ENCODE data around the gene NLGN1.
"Not testable (repeated sequence)": the region's sequence is repeated elsewhere in the genome, so short reads cannot be mapped to it uniquely, and the experiment has no call there.

NLGN1 gene

DNA sequence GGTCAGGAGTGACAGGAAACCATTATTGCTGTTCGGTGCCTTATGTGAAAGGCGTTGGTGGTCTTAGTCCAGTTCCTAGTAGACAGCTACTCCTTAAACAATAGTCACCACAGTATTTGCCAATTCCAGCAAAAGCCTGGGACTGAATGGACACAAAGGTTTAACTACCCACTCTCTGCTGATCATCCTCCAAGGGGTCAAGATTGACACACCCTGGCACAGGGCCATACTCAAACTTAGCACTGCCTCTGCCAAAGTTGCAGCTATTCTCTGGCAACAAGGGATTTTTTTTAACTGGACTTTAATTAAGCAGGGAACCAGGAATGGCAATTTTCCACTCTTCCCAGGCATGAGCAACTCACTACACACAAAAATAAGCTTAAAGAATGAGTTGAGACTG lies 193.9 kb downstream of the NLGN1 start:
- TF ChIP-seq, protein P1, sequence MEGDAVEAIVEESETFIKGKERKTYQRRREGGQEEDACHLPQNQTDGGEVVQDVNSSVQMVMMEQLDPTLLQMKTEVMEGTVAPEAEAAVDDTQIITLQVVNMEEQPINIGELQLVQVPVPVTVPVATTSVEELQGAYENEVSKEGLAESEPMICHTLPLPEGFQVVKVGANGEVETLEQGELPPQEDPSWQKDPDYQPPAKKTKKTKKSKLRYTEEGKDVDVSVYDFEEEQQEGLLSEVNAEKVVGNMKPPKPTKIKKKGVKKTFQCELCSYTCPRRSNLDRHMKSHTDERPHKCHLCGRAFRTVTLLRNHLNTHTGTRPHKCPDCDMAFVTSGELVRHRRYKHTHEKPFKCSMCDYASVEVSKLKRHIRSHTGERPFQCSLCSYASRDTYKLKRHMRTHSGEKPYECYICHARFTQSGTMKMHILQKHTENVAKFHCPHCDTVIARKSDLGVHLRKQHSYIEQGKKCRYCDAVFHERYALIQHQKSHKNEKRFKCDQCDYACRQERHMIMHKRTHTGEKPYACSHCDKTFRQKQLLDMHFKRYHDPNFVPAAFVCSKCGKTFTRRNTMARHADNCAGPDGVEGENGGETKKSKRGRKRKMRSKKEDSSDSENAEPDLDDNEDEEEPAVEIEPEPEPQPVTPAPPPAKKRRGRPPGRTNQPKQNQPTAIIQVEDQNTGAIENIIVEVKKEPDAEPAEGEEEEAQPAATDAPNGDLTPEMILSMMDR (IDR thresholded peaks at IDR 0.05; ENCODE audit: insufficient read depth, low read depth, low read length, missing control alignments), result no peak
- DNase-seq (ENCODE audit: low read depth), result no peak

DNA sequence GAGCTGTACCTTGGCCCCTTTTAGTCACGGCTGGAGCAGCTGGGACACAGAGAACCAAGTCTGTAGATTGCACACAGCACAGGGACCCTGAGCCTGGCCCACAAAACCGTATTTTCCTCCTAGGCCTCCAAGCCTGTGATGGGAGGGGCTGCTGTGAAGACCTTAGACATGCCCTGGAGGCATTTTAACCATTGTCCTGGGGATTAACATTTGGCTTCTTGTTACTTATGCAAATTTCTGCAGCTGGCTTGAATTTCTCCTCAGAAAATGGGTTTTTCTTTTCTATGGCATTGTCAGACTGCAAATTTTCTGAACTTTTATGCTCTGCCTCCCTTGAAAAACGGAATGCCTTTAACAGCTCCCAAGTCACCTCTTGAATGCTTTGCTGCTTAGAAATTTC lies 197.3 kb downstream of the NLGN1 start:
- DNase-seq (ENCODE audit: low read depth); H3K4me3 ChIP-seq (ENCODE audit: low read depth, low read length): not testable (repeated sequence)

More for the DNA sequence above, 193.9 kb downstream of the NLGN1 start:
- H3K4me3 ChIP-seq (ENCODE audit: low read depth, low read length), result no peak overlapping the region

DNA sequence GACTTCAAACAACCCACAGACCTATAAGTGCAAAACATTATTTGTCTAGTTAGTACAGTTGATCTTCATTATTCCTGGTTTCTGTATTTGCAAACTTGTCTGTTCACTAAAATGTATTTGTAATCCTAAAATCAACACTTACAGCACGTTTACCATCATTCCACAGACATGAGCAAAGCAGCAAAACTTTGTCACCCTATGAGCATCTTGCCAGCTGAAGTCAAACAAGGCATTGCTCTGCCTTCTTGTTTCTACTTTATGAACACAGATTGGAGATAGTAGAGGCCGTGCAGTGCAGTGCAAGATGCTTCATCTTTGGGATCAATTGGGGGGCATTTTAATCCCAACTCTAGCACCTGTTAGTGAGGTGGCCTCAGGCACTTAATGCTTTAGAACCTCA lies 202.1 kb downstream of the NLGN1 start:
- no peak overlapping the region for H3K4me3 ChIP-seq (ENCODE audit: low read depth, low read length)
- DNase-seq (ENCODE audit: low read depth), result no peak
- TF ChIP-seq, protein P1 (IDR thresholded peaks at IDR 0.05; ENCODE audit: insufficient read depth, low read depth, low read length, missing control alignments), result no peak

DNA sequence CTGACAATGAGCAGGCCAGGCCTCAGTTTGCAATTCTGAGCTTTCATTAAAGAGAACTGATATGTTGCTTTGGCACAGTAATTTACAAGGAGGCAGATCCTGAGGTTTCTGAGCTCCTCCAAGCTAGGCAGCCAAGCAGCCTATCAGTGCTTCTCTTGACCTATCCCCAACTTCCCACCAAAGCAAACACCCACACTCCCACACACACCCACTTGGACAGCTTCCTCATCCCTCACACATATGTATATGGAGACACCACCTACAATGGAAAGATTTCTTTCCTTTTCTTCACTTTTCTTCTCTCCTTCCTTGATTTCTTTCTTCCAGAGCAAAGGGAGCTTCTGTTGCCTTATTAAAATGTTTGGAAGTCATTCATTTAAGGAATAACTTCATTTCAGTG lies 217.0 kb downstream of the NLGN1 start:
- no peak for DNase-seq (ENCODE audit: low read depth)
- TF ChIP-seq, protein P1 (IDR thresholded peaks at IDR 0.05; ENCODE audit: insufficient read depth, low read depth, low read length, missing control alignments), result no peak
- no peak overlapping the region for H3K4me3 ChIP-seq (ENCODE audit: low read depth, low read length)

DNA sequence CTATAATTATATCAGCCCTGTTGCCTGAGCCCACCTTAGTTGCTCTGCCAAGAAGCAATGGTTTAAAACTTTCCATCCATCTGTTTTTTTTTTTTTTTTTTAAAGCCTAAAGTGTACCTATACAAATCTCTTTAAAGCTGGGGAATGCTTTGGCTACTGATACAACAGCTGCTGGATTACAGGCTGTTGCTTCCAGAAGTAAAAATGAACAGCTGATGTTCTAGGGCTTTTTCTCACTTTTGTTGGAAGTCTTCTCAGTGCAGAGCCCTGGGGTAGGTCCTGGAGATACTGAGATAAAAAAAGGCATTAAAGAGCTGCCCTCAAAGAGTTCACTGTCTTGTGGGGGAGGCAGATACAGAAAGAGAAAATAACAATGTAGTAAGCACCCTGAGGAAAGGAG lies 218.1 kb downstream of the NLGN1 start:
- DNase-seq (ENCODE audit: low read depth), result no peak
- H3K4me3 ChIP-seq (ENCODE audit: low read depth, low read length), result no peak overlapping the region
- TF ChIP-seq, protein P1 (IDR thresholded peaks at IDR 0.05; ENCODE audit: insufficient read depth, low read depth, low read length, missing control alignments), result no peak

DNA sequence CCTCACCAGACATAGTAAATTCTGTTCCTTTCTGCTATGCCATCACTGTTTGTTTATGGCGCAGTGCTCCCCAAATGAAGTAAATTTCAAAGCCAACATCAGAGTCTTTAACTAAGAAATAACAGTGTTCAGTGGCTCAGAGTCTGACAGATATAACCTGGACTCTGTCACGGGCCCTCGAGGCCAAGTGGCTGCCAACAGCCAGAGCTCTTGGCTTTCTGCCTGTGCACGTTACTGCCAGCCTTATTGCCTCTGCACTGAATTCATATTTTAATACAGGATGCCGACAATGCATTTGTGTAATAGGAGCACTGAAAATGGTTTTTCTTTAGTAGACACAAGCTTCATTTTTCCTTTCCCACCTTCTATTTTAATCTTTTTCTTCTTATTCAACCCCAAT lies 219.9 kb downstream of the NLGN1 start:
- no peak overlapping the region for H3K4me3 ChIP-seq (ENCODE audit: low read depth, low read length)
- DNase-seq (ENCODE audit: low read depth), result no peak
- TF ChIP-seq, protein P1 (IDR thresholded peaks at IDR 0.05; ENCODE audit: insufficient read depth, low read depth, low read length, missing control alignments), result no peak

DNA sequence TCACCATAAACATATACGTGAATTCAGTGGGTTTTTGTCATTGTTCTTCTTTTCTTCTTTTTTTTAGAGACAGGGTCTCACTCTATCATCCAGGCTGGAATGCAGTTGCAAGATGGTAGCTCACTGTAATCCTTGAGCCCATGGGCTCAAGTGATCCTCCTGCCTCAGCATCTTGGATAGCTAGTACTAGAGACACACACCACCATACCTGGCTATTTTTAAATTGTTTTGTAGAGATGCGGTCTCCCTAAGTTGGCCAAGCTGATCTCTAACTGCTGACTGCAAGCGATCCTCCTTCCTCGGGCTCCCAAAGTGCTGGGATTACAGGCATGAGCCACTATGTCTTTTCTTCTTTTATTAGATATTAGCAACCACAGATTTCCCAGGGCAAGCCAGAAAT lies 220.6 kb downstream of the NLGN1 start:
- H3K4me3 ChIP-seq (ENCODE audit: low read depth, low read length), result no peak overlapping the region
- TF ChIP-seq, protein P1 (IDR thresholded peaks at IDR 0.05; ENCODE audit: insufficient read depth, low read depth, low read length, missing control alignments), result no peak
- no peak for DNase-seq (ENCODE audit: low read depth)

All from GM12865 (cell line).